ENCODE results near the gene ZNF282.

Gene ZNF282

DNA sequence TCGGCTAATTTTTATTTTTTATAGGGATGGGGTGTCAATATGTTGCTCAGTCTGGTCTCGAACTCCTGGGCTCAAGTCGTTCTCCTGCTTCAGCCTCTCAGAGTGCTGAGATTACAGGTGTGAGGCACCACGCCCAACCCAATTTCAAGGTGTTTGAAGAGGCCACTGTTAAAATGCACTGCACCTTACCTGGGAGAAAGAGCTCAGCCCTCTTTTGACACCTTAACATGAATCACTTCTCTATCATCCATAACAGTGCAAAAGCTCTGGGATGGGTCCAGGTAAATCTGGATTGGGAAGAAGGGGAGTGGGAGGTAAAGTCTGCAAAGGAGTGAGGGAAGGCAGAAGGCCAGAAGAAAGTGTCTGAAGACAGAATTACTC lies 557 bp upstream of the ZNF282 start:
- DNase-seq (ENCODE audit: low spot score) = no peak

DNA sequence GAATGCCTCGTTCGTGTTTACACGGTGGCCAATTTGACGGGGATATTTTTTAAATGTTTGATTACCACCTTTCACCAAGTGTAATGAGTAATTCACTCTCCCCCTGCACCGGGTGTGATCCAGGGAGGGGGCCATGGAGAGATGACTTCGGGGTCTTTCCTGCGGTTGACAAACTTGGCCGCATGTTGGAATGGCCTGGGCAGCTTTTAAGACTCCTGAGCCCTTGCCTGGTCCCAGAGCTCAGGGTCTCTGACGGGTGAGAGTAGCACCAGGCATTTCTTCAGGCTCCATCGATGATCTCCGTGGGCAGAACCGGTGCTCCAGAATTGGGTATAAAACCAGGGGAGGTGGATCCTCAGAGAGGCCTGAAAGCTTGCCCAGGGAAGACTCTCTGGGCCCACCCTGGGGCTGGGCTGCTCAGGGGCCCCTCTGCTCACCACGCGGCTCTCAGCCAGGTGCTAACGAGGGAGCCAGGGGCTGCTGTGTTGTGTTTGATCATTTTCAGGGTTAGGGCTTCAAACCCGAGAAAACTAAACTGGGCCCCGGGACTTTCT lies 882 bp downstream of the ZNF282 start:
- no peak for DNase-seq (ENCODE audit: low spot score)

DNA sequence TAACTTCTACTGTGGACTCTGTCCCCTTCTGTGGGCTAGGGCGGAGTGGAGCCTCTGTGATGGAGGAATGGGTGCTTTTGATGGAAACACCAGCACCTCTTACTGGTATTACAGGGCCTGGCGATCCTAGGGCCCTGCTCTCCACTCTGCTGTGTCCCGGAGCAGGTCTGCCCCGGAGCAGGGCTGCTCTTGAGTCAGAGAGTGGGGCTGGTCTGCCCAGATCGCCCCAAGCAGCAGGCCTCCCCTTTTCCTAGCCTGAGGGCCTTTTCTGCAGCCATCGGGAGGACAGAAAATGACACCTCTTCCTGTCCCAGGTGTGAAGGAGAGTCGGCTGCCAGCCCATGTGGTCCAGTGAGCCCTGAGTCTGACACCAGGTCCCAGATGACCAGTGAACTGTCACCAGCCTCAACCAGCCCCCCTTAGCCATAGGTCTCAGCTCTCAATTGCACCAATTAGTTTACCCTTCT lies 1.4 kb downstream of the ZNF282 start:
- peak; percentile 21 for DNase-seq (ENCODE audit: low spot score)

DNA sequence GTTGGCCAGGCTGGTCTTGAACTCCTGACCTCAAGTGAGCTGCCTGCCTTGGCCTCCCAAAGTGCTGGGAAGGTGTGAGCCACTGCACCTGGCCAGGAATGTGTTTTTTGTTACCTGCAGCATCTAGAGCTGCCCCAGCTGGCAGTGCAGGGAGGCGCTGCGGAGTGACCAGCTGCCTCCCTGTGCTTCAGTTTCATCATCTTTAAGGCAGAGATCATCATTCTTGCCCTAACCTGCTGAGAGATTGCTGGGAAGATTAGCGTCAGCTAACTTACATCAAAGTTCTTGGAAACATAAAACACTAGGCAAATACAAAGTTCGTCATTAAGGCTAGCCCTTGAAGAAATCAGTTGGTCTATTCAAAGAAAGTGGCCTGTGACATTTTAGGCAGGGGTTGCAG lies 2.3 kb downstream of the ZNF282 start:
- DNase-seq (ENCODE audit: low spot score) = no peak

DNA sequence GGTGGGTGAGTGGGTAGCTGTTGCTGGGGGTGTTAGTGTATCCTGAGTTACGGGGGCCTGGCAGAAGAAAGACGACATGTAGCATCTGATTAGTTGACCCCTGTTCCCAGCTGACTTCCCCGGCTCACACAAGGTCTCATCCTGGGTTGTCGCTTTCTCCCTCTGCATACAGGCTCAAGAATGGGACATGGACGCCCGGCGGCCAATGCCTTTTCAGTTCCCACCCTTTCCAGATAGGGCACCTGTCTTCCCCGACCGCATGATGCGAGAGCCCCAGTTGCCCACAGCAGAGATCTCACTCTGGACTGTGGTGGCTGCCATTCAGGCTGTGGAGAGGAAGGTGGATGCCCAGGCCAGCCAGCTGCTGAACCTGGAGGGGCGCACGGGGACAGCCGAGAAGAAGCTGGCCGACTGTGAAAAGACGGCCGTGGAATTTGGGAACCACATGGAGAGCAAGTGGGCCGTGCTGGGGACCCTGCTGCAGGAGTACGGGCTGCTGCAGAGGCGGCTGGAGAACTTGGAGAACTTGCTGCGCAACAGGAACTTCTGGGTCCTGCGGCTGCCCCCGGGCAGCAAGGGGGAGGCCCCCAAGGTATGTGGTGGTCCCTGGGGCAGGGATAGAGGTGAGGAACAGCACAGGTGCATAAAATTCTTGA lies 2.9 kb downstream of the ZNF282 start:
- DNase-seq (ENCODE audit: low spot score) = no peak

DNA sequence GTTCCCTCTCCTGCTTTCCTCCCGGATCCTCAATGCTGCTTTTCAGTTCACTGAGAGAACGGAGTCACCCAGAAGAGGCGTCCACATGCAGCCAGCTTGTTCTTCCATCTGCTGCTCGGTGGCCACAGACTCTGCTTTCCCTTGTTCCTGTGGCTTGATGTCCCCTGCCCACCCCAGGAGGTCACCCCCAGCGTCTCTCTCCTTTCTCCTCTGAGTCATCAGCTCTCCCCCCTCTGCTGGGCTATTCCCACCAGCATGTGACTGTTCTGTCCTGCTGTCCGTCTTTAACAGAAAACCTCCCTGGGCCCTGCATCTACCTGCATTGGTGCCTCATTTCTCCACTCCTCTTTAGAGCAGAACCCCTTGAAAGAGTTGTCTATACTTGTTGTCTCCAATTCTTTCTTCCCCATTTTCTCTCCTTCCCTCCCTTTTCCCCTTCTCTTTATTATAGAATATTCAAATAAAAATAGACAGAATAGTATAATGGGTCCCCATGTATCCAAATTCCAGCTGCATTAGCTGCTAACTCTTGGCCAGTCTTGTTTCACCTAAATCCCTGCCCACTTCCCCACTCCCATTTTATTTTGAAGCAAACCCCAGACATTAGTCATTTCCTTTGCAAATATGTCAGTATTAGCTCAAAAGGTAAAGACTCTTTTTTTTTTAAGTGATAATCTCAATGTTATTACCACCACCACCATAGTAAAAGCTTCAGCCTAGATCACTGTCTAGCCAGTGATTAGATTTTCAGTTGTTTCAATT lies 4.1 kb downstream of the ZNF282 start:
- DNase-seq (ENCODE audit: low spot score) = no peak

DNA sequence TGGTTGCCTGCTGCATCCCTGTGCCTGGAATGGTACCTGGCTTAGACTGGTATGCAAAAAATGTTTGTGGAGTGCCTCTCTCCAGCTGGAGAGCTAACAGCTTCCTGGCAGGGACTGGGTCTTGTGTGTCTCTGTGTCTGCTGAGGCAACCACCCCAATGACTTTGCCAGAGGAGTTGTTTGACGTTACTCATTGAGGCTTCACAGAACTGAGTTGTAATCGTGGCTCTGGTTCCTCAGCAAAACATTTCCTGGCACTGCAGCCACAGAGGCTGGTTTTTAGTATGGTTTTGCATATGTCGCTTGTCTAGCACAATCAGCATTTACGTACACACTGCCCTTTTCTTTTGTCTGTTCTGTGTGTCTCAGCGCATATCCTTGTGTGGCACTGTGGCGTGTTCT lies 7.5 kb downstream of the ZNF282 start:
- no peak for DNase-seq (ENCODE audit: low spot score)

DNA sequence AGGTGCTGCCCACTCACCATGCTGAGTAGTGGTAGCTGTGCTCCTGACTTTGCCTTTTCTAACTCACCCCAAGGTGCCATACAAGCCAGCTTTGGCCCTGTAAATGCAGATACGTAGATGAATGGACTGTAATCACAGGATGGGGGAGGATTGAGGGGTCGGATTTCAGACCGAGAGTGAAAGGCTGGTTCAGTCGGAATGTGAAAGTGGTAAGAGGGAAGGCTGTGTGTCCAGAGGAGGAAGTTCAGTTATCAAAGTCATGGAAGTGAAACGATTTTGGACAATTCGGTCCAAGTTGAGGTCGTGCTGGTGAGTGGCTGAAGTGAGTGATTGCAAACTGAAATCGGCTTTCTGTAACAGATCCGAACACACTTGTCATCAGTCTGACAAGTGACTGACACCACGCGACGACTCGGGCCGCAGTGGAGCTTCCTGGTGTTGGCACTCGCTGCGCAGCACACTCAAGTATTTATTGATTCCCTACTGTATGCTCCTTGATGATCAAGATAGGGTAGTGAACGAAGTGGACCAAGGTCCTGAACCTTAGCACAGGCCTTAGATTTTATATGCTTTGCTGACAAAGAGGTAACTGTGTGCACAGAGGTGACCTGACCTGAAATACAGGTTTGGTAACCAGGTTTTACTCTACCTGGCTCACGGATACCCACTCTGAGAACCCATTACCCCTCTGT lies 10.5 kb downstream of the ZNF282 start:
- no peak for DNase-seq (ENCODE audit: low spot score)

DNA sequence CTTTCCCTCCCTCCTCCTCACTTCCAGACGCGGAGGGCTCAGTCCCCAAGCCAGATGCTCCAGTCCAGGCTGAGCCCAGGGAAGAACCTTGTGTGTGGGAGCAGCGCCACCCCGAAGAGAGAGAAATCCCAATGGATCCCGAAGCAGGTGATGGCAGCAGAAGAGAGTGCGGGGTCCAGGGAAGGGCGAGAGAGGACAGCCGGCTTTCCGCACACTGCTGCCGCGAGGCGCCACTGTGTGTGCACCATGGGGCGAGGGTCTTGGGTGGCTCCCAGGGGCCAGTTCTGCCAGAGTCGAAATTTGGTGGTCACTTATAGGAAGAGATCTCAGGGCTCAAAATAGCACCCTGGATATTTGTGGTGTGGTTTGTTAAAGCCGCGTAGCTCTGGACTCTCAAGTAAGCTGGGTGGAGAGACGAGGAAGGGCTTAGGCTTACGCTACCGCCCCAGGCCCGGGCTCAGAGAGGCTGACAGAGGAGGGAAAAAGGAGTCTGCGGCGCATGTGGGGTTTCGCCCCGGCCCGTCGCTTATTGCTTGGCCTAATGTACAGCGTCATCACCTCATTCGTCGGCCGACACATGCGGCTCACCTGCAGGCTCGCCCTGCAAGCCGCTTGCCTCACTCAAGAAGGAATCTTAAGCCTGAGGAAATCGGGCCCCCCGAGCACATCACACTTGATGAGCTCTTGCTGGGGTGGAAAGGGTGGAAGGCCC lies 12.1 kb downstream of the ZNF282 start:
- no peak for DNase-seq (ENCODE audit: low spot score)

DNA sequence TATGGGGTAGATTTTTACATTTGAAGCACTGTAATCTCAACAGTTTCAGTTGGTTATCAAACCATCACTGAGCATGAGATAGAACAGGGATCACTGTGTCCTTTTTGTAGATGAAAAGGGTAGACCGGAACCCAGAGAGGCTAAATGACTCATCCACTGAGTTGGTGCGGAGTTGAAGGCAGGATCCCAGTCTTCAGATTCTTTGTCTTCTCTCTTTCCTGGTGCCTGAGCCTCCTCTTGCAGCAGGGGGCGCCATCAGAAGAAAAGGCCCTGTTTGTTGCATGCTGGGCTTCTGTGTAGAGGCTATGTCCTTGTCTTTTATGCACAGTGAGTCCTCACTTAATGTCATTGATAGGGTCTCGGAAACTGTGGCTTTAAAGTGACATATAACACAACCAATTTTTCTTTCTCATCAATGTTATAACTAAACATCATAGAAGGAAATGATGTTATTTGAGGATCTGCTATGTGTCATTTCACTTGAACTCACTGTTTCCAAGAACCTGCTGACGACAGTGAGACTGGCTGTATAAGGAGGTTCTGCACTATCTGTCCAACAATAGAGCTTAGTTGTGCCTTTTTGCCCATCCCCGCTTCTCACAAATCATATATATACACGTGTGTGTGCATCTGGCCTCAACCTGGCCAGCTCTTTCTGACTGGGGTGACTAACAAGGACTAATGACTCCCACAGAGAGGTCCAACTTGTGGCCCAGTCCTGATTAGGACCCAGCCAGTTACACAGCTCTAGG lies 14.3 kb downstream of the ZNF282 start:
- no peak for DNase-seq (ENCODE audit: low spot score)

DNA sequence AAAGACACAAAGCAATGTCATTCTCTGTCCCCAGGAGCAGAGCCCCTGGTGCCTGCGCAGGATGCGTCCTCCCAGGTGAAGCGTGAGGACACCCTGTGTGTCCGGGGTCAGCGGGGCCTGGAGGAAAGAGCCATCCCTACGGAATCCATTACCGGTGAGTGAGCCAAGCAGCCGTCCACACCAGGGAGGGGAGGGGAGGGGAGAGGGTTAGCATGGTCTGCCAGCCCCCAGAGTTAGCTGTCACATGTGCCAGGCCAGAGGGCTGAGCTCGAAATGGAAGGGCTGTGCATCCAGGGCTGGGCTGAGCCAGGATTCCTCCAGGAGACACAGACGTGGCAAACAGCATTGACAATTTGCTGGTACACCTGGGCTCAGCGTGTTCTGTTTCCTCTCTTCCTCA lies 15.2 kb downstream of the ZNF282 start:
- DNase-seq (ENCODE audit: low spot score) = no peak

DNA sequence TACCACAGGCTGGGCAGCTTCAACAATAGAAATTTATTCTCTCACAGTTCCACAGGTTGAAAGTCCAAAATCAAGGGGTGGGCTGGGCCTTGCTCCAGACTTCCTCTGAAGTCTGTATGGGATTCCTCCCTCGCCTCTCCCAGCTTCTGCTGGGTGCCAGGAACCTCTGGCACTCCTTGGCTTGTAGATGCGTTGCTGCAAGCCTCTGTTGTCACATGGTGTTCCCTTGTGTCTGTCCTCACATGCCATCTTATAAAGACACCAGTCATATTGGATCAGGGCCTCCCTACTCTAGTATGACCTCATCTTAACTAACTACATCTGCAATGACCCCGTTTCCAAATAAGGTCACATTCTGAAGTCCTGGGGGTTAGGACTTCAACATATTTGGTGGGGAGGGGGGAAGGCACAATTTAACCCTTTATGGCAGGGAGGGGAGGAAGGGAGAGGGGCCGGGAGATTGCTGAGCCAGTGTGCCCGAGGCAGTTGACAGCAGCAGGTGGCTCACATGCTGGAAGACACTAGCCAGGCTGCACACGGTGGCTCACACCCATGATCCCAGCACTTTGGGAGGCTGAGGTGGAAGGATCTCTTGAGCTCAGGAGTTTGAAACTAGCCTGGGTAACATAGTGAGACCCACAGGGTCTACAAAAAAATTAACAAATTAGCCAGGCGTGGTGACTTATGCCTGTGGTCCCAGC lies 18.8 kb downstream of the ZNF282 start:
- DNase-seq (ENCODE audit: low spot score) = no peak

DNA sequence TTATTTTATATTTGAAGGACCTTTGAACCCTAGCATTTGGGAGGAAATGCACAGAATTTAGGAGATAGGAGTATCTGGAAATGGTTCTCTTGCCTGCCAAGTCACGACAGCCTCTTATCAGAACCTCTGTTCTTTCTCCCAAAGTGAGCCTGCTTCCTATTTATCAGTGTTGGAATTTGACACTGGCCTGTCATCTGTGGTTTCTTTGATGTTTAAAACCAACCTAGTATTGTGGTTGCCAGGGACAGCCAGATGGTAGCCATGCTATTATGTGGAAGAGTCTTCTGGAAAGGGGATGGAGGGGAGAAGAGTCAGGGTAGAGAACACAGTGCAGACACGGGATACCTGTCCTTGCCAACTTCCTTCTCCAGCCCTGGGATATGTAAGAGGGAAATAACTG lies 21.1 kb downstream of the ZNF282 start:
- no peak for DNase-seq (ENCODE audit: low spot score)

DNA sequence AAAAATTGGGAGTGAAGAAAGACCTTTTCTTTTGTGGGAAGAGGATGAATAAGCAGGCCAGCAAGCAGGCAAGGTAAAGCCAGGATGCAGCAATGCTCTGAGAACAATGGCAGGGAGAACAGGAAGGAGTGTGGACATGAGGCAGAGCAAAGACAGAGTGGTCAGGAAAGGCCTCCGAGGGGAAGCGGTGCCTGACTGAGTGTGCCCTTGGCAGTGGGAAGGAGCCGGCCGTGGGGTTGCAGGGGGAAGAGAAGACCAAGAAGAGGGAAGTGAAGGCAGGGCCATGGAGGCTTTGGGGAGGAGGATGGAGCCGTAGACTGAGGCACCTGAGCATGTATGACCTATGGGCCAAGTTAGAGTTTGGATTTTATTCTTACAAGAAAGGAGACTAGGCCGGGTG lies 22.2 kb downstream of the ZNF282 start:
- no peak for DNase-seq (ENCODE audit: low spot score)

DNA sequence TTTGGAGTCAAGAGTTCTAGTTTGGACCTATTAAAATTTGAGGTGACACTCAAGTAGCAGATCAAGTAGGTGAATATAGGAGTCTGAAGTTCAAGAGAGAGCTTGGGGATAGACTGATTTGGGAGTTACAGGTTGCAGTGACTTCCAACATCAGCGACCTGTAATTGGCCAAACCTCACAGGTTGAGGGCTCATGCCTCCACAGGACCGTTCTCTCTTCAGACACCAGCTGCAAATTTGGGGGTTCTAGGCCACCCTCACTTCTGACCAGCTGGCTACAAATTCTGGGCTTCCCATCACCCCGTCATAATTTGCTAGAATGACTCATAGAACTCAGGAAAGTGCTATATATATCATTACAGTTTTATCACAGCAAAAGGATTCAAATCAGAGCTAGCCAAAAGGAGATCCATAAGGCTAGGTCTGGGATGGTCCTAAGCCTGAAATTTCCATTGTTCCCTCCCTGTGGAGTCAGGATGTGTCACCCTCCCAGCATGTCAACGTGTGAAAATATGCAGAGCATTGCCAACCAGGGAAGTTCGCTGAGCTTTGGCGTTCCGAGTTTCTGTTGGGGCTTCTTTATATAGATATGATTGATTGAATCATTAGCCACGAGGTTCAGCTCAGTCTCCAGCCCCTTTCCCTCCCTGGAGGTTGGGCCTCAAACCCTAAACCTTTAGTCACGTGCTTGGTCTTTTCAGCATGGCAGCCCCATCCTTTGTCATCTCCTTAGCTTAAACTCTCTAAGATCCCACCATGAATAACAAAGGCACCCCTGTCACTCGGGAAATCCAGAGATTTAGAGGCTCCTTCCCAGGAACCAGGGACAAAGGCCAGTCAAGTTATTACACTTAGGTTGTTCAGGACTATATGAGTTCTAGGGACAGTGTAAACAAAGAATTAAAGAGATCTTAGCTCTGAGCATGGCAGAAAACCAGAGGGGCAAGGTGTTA lies 23.4 kb downstream of the ZNF282 start:
- DNase-seq (ENCODE audit: low spot score) = no peak

DNA sequence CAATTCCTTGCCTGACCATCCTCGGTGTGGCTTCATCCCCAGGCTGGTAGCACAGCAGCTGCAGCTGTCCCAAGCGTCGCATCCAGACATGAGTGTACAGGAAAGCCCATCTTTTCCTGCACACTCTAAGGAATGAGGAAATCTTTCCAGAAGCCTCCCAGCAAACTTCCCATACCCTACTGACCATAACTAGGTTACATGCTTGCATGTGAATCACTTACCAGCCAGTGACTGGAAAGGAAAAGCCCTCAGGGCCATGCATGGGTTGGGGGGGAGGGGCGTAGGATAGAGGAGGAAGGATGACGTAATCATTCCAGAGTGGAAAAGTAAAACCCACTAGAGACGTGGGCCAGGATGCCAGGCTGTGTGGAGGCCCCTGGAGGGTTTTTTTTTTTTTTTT lies 25.2 kb downstream of the ZNF282 start:
- DNase-seq (ENCODE audit: low spot score) = no peak

DNA sequence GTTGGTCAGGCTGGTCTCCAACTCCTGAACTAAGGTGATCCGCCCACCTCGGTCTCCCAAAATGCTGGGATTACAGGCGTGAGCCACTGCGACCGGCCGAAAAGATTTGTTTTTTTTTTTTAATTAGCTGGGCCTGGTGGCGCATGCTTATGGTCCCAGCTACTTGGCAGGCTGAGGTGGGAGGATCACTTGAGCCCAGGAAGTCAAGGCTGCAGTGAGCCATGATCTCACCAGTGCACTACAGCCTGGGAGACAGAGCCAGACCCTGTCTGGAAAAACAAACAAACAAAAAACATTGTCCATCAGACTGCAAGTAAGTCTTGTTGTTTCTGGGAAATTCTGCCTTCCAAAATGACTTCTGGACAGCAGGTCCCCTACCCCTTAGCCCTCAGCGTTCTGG lies 27.8 kb downstream of the ZNF282 start:
- DNase-seq (ENCODE audit: low spot score) = no peak

DNA sequence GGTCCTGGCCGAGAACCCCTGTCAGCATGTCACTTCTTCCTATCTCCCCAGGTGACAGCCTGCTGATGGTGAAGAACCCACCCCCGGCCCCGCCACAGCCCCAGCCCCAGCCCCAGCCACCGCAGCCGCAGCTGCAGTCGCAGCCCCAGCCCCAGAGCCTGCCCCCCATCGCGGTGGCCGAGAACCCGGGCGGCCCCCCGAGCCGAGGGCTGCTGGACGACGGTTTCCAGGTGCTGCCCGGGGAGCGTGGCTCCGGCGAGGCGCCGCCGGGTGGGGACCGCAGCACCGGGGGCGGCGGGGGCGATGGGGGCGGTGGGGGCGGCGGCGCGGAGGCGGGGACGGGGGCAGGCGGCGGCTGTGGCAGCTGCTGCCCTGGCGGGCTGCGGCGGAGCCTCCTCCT lies 28.4 kb downstream of the ZNF282 start:
- DNase-seq (ENCODE audit: low spot score) = no peak

DNA sequence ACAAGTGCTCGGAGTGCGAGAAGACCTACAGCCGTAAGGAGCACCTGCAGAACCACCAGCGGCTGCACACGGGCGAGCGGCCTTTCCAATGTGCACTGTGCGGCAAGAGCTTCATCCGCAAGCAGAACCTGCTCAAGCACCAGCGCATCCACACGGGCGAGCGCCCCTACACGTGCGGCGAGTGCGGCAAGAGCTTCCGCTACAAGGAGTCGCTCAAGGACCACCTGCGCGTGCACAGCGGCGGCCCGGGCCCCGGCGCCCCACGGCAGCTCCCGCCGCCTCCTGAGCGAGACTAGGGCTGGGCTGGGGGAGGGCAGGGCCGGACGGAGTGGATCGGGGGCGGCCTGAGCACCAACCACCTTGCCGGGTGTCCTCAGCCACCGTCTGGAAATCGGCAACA lies 29.0 kb downstream of the ZNF282 start:
- no peak for DNase-seq (ENCODE audit: low spot score)

DNA sequence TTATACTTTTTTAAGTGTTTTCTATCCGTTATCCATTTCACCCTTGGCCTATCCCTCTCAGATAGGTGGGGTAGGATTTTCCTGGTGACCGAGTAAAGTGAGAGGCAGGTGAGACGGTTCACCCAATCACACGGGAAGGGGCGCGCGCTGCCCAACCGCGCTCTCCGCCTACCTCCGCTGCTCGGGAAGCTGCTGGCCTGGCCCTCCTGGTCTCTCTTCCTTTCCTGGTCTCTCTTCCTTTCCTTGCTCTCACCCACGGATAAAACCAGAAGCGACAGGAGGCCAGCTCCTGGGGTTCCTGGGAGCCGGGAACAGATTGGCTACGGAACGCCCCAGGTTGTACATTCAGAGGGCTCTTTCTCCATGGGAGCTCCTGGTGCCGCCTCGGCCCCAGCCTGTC lies 29.8 kb downstream of the ZNF282 start:
- no peak for DNase-seq (ENCODE audit: low spot score)

Measured in LoVo (cell line).